ENCODE measurements around the gene PRR23A. TPM values are rescaled to one million over a fixed set of nuclear protein-coding genes. Genes with fewer than 3 reads are reported as not detected.

PRR23A gene
- total RNA-seq = not detected
- not detected for total RNA-seq (2013)
- total RNA-seq = 0 to 0.14 (median 0) reads per million in 29 experiments

DNA sequence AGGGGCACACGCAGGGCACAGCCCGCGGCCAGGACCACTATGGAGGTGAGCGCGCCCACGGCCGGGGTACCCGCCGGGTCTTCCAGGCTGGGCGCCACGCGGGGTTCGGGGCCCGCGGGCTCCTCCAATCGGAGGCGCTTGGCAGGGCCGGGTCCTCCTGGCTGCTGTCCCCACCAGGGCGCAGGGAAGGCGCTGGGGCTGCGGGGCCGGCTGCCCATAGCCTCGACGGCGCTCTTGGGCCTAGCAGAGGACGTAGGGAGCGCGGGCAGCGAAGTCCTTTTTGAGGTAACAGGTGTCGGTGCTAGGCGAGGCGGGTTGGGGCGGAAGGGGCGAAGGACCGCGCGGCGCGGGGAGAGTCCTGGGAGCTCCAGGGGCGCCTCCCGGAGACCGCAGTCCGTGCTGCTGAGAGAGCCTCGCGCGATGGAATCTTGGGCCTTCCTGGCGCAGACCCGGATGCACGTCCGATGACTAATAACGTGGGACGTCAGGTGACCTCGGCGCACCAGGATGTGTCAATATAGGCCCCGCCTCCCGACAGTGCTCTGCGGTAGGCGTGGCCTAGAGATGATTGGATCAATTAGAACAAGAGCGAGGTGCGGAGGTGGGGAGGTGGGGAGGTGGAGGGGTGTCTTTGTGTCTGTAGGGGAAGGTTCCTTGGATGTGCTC, at the start of gene PRR23A:
Gene PRR23A (minus strand): TSS at position 218 of the 666 bp plus-strand sequence. CDS start 0 bp downstream, at position 218.
- no peak for ATAC-seq (replicated peaks in 1 of 4)
- Mint-ChIP-seq H3K4me1 (no peaks in the 10 kb centered on the region), H3K36me3 (peaks cover 3% of the 10 kb centered on the region), H3K27ac (no peak within 1 kb of the TSS), H3K9me3 (peaks cover 14 to 30% (median 19%) of the 10 kb centered on the region in 3 donors), H3K4me3 (no peak within 1 kb of the TSS), H3K27me3 (peaks cover 2 to 13% of the 10 kb centered on the region in 2 donors)
- Histone ChIP-seq H3K36me3 (ENCODE audit: control insufficient read depth in 2 of 2, extremely low read depth in 1 of 2, insufficient read depth in 1 of 2, low read length in 1 of 2) (no peaks in the 10 kb centered on the region), H3K4me1 (ENCODE audit: control insufficient read depth in 1 of 2, extremely low read depth in 1 of 2, insufficient read depth in 2 of 2, low read length in 2 of 2) (no peaks in the 10 kb centered on the region), H3K27ac (ENCODE audit: low read length) (no peak within 1 kb of the TSS), H3K9me3 (no peaks in the 10 kb centered on the region), H3K4me3 (ENCODE audit: control insufficient read depth in 1 of 2, extremely low read depth in 1 of 2, low read length in 1 of 2) (no peak within 1 kb of the TSS), H3K27me3 (replicated peaks in 1 of 2; ENCODE audit: control insufficient read depth in 2 of 2, extremely low read depth in 1 of 2, insufficient read depth in 2 of 2, low read length in 1 of 2) (peaks cover 0 to 8% of the 10 kb centered on the region in 2 experiments)
- POLR2A ChIA-PET = no interaction called here
- WGBS (ENCODE audit: insufficient coverage) = 73% methylated on average over 58 of the region's 60 CpGs
- CTCF ChIA-PET = no interaction called here
- no peak for DNase-seq

- Mint-ChIP-seq H3K4me3 (no peak overlapping the region), H3K9me3 (peaks cover 11 to 24% (median 23%) of the 10 kb centered on the region in 3 donors), H3K36me3 (no peaks in the 10 kb centered on the region), H3K4me1 (no peaks in the 10 kb centered on the region), H3K27me3 (no peaks in the 10 kb centered on the region), H3K27ac (no peak overlapping the region)
- H3K27ac ChIP-seq (ENCODE audit: low read length) = no peak overlapping the region
- H3K4me3 ChIP-seq (ENCODE audit: control insufficient read depth in 1 of 2, extremely low read depth in 1 of 2, low read length in 1 of 2) = no peak overlapping the region
- no peaks in the 10 kb centered on the region for H3K4me1 ChIP-seq (ENCODE audit: control insufficient read depth in 1 of 2, extremely low read depth in 1 of 2, insufficient read depth in 2 of 2, low read length in 2 of 2)
- ChIA-PET CTCF (no interaction called here), POLR2A (no interaction called here)
- DNase-seq (no peak), ATAC-seq (replicated peaks in 1 of 4) (no peak)
- H3K36me3 ChIP-seq (ENCODE audit: control insufficient read depth in 2 of 2, extremely low read depth in 1 of 2, insufficient read depth in 1 of 2, low read length in 1 of 2) = no peaks in the 10 kb centered on the region
- no CpG with 5 or more reads among the region's 2 CpGs for WGBS (ENCODE audit: insufficient coverage)
- no peaks in the 10 kb centered on the region for H3K27me3 ChIP-seq (replicated peaks in 1 of 2; ENCODE audit: control insufficient read depth in 2 of 2, extremely low read depth in 1 of 2, insufficient read depth in 2 of 2, low read length in 1 of 2)
- H3K9me3 ChIP-seq = no peaks in the 10 kb centered on the region
Measured at GRCh38 chr3:139052802-139053600, 46.9 kb upstream of the PRR23A start.

GRCh38 chr3:139044366-139045210, 38.5 kb upstream of the PRR23A start, which contains the start of gene PRR23C:
Gene PRR23C (minus strand): TSS chr3:139044892. CDS start chr3:139044620, 272 bp downstream.
- Mint-ChIP-seq H3K4me1 (no peaks in the 10 kb centered on the region), H3K9me3 (peaks cover 4 to 10% (median 9%) of the 10 kb centered on the region in 3 donors), H3K27ac (no peak within 1 kb of the TSS), H3K27me3 (peaks cover 4 to 5% of the 10 kb centered on the region in 2 donors), H3K4me3 (no peak within 1 kb of the TSS), H3K36me3 (no peaks in the 10 kb centered on the region)
- ChIA-PET CTCF (no interaction called here), POLR2A (no interaction called here)
- Histone ChIP-seq H3K4me3 (ENCODE audit: control insufficient read depth in 1 of 2, extremely low read depth in 1 of 2, low read length in 1 of 2) (no peak within 1 kb of the TSS), H3K4me1 (ENCODE audit: control insufficient read depth in 1 of 2, extremely low read depth in 1 of 2, insufficient read depth in 2 of 2, low read length in 2 of 2) (no peaks in the 10 kb centered on the region), H3K27ac (ENCODE audit: low read length) (no peak within 1 kb of the TSS), H3K9me3 (no peaks in the 10 kb centered on the region), H3K36me3 (ENCODE audit: control insufficient read depth in 2 of 2, extremely low read depth in 1 of 2, insufficient read depth in 1 of 2, low read length in 1 of 2) (no peaks in the 10 kb centered on the region), H3K27me3 (replicated peaks in 1 of 2; ENCODE audit: control insufficient read depth in 2 of 2, extremely low read depth in 1 of 2, insufficient read depth in 2 of 2, low read length in 1 of 2) (peaks cover 0 to 9% of the 10 kb centered on the region in 2 experiments)
- no peak for DNase-seq
- no peak for ATAC-seq (replicated peaks in 1 of 4)
- 63% methylated on average over 66 of the region's 77 CpGs for WGBS (ENCODE audit: insufficient coverage)

DNA sequence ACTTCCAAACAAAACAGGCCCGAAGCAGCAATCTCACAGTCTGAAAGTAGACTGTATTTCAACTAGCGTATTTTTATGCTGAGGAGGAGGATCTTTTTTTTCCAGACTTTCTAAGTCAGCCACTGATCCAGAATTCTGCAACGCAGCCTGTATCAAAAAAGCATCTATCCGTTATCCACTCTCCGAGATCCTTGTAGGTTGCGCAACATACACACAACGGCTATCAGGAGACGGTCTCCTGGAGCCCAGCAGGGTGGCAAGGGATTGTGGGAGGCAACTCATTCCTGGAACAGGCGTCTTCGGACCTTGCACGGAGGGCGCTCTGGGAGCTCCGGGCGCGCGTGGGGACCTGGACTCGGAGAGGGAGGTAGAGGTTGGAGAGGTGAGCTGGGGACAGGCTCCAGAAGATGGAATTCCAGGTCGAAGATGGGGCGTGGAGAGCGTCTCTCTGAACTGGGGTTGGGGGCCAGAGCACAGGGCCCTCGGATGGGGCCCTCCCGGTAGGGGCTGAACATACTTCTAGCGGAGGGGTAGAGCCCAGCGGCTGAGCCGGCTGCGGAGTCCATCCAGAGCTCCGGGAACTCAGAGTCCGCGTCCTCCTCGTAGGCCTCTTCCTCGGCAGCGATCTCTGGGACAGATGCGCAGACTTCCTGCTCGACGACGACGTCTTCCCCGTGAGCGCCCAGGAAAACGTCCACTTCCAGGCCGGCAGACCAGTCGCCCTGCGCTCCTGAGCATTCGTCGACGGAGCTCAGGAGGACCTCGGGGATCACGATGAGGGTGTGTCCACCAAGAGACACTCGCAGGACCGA, 37.7 kb upstream of the PRR23A start:
- H3K4me3 Mint-ChIP-seq = no peak overlapping the region
- Histone ChIP-seq H3K4me3 (ENCODE audit: control insufficient read depth in 1 of 2, extremely low read depth in 1 of 2, low read length in 1 of 2) (no peak overlapping the region), H3K27me3 (replicated peaks in 1 of 2; ENCODE audit: control insufficient read depth in 2 of 2, extremely low read depth in 1 of 2, insufficient read depth in 2 of 2, low read length in 1 of 2) (peaks cover 0 to 9% of the 10 kb centered on the region in 2 experiments), H3K9me3 (no peaks in the 10 kb centered on the region), H3K4me1 (ENCODE audit: control insufficient read depth in 1 of 2, extremely low read depth in 1 of 2, insufficient read depth in 2 of 2, low read length in 2 of 2) (no peaks in the 10 kb centered on the region), H3K36me3 (ENCODE audit: control insufficient read depth in 2 of 2, extremely low read depth in 1 of 2, insufficient read depth in 1 of 2, low read length in 1 of 2) (no peaks in the 10 kb centered on the region), H3K27ac (ENCODE audit: low read length) (no peak overlapping the region)
- no peaks in the 10 kb centered on the region for H3K36me3 Mint-ChIP-seq
- ChIA-PET POLR2A (no interaction called here), CTCF (no interaction called here)
- no peak for DNase-seq
- 79% methylated on average over 41 of the region's 50 CpGs for WGBS (ENCODE audit: insufficient coverage)
- H3K9me3 Mint-ChIP-seq = peaks cover 4 to 10% (median 9%) of the 10 kb centered on the region in 3 donors
- peaks cover 4 to 10% of the 10 kb centered on the region in 2 donors for H3K27me3 Mint-ChIP-seq
- H3K4me1 Mint-ChIP-seq = no peaks in the 10 kb centered on the region
- no peak overlapping the region for H3K27ac Mint-ChIP-seq
- ATAC-seq (replicated peaks in 1 of 4) = no peak

GRCh38 chr3:139037478-139037877, 31.4 kb upstream of the PRR23A start:
- Mint-ChIP-seq H3K4me3 (no peak overlapping the region), H3K27ac (no peak overlapping the region), H3K36me3 (no peaks in the 10 kb centered on the region), H3K9me3 (no peaks in the 10 kb centered on the region), H3K4me1 (no peaks in the 10 kb centered on the region), H3K27me3 (peaks cover 8 to 35% of the 10 kb centered on the region in 2 donors)
- POLR2A ChIA-PET = no interaction called here
- no peaks in the 10 kb centered on the region for H3K36me3 ChIP-seq (ENCODE audit: control insufficient read depth in 2 of 2, extremely low read depth in 1 of 2, insufficient read depth in 1 of 2, low read length in 1 of 2)
- no peaks in the 10 kb centered on the region for H3K4me1 ChIP-seq (ENCODE audit: control insufficient read depth in 1 of 2, extremely low read depth in 1 of 2, insufficient read depth in 2 of 2, low read length in 2 of 2)
- no peak overlapping the region for H3K27ac ChIP-seq (ENCODE audit: low read length)
- CTCF ChIA-PET = no interaction called here
- DNase-seq (no peak), ATAC-seq (replicated peaks in 1 of 4) (no peak)
- H3K4me3 ChIP-seq (ENCODE audit: control insufficient read depth in 1 of 2, extremely low read depth in 1 of 2, low read length in 1 of 2) = no peak overlapping the region
- no peaks in the 10 kb centered on the region for H3K9me3 ChIP-seq
- peaks cover 0 to 5% of the 10 kb centered on the region in 2 experiments for H3K27me3 ChIP-seq (replicated peaks in 1 of 2; ENCODE audit: control insufficient read depth in 2 of 2, extremely low read depth in 1 of 2, insufficient read depth in 2 of 2, low read length in 1 of 2)
- WGBS (ENCODE audit: insufficient coverage) = 80% methylated on average over 1 of the region's 6 CpGs
